C4-2B (cell line): Measurements from ENCODE around the gene MEAF6.

ENCODE experiments used
- H3K27ac ChIP-seq: fragments of 450-650 bp; 2 replicates; pipeline ENCODE4 v1.5.1; 2017
- ZFX ChIP-seq: fragments of 450-650 bp; IDR thresholded peaks from 2 replicates; pipeline ENCODE4 v1.6.1; 2017
- TF ChIP-seq, protein P1 (sequence below): fragments of 450-650 bp; conservative IDR thresholded peaks from 2 replicates; pipeline ENCODE4 v1.5.1; 2017; ENCODE audit warnings: mild to moderate bottlenecking

MEAF6 gene

DNA sequence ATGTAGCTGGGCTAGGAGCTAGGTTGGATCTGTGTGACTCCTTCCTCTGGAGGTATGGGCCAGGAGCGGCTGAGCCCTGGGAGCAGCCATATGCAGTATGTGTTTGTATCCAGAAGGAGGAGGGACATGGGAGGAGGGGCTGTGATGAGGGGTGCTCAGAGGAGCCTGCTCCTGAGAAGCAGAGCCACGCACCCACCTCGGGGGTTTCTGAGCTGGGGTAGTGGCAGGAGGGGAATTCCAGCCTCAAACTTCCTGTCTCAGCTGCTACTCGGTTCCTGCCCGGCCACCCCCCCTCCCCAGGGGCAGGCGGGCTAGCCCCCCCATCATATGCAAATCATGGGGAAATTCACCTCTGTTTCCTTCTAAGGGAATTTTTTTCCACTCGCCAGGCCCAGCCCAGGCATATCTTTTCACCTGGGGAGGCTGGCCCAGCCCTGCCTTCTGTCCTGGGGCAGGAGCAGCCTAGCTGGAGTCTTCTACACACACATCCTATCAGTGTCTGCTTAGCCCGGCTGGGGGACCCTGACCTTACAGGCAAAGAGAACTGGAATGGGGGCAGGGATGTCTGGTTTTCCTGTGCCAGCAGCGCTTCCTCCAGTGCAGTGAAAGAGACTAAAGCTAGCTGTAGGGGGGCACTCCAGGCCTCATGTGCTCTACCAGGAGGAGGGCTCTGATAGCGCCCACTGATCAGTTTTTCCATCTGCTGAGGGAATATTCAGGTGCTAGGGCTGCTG lies 37.2 kb downstream of the MEAF6 start:
- TF ChIP-seq, protein P1, sequence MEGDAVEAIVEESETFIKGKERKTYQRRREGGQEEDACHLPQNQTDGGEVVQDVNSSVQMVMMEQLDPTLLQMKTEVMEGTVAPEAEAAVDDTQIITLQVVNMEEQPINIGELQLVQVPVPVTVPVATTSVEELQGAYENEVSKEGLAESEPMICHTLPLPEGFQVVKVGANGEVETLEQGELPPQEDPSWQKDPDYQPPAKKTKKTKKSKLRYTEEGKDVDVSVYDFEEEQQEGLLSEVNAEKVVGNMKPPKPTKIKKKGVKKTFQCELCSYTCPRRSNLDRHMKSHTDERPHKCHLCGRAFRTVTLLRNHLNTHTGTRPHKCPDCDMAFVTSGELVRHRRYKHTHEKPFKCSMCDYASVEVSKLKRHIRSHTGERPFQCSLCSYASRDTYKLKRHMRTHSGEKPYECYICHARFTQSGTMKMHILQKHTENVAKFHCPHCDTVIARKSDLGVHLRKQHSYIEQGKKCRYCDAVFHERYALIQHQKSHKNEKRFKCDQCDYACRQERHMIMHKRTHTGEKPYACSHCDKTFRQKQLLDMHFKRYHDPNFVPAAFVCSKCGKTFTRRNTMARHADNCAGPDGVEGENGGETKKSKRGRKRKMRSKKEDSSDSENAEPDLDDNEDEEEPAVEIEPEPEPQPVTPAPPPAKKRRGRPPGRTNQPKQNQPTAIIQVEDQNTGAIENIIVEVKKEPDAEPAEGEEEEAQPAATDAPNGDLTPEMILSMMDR = no peak
- no peak for TF ChIP-seq ZFX
- peak overlapping the region; percentile 87 for H3K27ac ChIP-seq

DNA sequence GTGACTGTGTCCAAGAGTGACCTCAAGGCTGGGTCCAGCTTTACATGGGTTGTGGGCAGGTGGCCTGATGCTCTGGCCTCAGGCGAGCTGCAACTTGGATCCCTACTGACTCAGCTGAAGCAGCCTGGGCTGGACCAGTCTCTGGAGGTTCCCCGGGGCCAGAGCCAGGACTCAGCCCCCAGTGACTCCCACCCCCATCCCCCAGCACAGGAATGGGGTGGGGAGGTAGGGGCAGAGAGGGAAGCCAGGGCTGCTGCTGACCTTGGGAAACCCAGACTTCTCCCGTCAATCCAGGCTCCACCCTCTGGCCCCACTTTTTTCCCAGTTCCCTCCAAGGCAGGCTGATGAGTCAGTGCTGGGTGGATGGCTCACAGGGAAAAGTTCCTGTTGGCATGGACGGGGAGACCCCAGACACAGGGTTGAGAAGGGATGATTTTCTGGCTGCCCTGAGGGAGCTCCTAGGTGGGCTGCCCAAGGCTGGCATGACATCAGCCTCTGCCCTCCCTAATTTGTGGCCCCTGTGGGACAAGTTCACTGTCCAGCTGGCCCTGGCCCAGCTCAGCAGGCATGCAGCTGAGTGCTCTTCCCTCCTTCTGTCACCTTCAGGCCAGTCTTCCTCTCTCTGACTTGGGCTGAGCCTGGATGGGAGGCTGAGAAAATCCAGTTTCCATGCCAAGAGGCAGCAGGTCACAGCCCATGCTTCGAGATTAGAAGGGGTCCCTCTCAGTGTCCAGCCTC lies 37.9 kb downstream of the MEAF6 start:
- TF ChIP-seq, protein P1 = no peak
- no peak for TF ChIP-seq ZFX
- H3K27ac ChIP-seq = peak overlapping the region; percentile 87

DNA sequence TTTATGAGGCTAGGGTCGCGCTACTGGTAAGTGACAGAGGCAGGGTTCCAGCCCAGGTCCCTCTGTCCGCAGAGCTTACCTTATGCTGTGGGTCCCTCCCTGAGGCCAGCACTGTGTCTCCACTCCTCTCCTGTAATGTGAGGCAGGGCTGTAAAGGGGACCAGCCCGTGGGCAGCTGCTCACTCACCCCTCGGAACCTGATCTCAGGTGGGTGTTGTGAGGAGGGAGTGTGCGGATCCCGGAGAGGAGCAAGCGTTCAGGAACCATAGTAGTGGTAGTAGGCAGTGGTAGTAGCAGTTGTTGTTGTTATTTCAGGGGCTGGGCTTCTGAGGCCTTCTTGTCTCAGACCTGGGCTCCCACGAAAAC lies 38.5 kb downstream of the MEAF6 start:
- peak overlapping the region; percentile 87 for H3K27ac ChIP-seq
- TF ChIP-seq ZFX = no peak
- TF ChIP-seq, protein P1 = no peak

DNA sequence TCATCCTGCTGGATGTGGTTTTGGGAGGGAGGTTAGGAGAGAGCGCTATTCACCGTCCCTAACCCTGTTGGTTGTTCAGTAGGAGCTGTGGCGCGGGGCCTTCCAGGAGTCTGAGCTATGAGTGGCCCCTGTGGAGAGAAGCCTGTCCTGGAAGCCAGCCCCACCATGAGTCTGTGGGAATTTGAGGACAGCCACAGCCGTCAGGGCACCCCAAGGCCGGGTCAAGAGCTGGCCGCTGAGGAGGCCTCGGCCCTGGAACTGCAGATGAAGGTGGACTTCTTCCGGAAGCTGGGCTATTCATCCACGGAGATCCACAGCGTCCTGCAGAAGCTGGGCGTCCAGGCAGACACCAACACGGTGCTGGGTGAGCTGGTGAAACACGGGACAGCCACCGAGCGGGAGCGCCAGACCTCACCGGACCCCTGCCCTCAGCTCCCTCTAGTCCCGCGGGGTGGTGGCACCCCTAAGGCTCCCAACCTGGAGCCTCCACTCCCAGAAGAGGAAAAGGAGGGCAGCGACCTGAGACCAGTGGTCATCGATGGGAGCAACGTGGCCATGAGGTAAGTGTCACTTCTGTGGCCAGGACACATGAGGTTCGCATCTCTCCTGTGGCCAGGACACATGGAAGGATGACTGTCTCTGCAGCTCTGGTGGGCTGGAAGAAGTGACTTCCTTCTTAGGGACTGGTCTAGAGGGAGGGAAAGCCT lies 39.0 kb downstream of the MEAF6 start:
- TF ChIP-seq, protein P1 = no peak
- TF ChIP-seq ZFX = peak; percentile 22; the same call in 1 of the 2 replicates
- peak overlapping the region; percentile 87 for H3K27ac ChIP-seq

DNA sequence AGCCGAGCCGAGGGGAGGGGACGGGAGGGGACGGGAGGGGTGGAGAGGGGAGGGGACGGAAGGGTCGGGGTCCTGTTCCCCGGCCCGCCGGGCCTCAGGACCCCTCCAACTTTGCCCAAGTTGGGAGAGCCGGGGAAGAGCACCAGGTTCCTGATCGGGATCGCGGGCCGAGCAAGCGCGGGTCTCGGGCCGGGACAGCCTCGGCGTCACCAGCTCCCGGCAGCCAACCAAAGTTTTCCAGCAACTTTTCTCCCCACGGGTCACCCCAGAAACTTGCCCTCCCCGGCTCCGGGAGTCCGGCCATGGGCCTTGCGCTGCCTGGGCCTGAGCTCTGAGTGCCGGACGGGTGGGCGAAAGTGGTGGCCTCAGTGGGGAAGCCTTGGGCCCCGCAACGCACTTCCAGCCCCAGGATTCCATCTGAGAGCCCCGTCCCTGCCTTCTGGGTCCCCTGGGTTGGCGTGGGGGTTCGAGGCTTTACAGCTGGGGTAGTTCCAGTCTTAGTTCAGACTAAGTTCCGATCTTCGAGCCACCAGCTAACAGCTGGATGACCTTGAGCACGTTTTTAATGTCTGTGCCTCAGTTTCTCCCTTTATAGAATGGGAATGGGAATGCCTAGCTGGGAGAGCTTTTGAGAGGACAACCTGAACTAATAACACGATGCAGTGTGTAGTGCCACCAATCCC lies 39.7 kb downstream of the MEAF6 start:
- 0 out of 2 replicates have a peak, but pooled peaks have one; percentile 35 for TF ChIP-seq ZFX
- TF ChIP-seq, protein P1 = no peak
- H3K27ac ChIP-seq = peak overlapping the region; percentile 87

DNA sequence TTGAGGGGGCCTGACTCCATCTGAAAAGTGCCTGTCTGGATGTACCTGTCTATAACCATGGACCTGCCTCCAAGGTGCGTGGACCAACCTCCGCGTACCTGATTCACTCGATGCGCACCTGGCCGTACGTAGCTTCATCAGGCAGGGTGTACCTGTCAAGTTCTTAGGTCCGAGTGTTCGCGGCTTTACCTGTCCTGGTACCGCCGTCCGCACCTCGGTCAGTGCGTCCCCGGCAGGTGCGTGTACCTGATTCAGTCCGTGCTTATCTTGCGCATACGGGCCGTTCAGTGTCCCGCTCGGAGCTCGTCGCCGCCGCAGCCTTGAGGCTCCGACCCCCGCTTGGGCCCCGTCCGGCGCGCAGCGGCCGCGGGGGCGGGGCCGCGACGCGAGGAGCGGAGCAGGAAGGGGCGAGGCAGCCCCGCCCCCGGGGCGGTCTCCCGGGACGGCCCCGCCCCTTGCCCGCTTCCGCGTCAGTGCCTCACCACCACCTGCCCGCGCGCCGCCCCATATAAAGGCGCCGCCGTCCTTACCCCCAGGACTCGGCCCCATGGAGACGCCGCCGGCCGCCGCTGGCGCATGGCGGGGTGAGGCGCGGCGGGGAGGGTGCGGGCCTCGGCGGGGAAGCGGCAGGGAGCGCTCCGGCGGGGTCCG lies 40.4 kb downstream of the MEAF6 start, which contains the start of gene ZC3H12A:
ZC3H12A (plus strand) TSS at position 535 of the 651 bp plus-strand sequence. CDS start 917 bp downstream, outside the sequence.
- no peak for TF ChIP-seq ZFX
- TF ChIP-seq, protein P1 = no peak
- H3K27ac ChIP-seq = peak within 1 kb of the TSS; percentile 87
